Measurements from ENCODE around the gene JAGN1.

- TF ChIP-seq POLR2A (IDR thresholded peaks at IDR 0.05; ENCODE audit: low read length) = no peak
- no peak for TF ChIP-seq GATA1 (IDR thresholded peaks at IDR 0.05; ENCODE audit: low read depth, low read length)
These were observed 34.8 kb upstream of the JAGN1 start for GRCh38 chr3:9855594-9855993.
